ENCODE measurements around the gene NUDT19.

Gene NUDT19

DNA sequence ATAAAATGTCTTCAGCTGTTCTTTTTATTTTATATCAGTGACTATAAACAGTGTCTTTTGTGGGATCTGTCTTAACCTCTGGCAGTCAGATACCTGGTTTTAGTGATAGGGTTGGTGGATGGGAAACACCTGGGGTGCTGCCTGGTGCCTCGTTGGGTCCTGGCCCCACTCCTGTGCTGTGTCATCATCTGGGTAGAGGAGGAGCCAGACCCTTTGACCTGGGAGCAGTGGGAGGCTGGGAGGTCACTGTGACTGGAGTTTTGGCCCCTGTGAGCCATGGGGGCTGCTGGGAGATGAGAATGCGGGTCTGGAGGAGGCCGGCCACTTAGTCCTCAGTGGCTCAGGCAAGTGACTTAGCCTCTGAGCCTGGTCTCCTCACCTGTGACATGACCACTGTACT, 57.3 kb downstream of the NUDT19 start:
- TF ChIP-seq CTCF (IDR thresholded peaks at IDR 0.05; ENCODE audit: control insufficient read depth, insufficient read depth, low read depth, low read length, missing control alignments) = no peak
- DNase-seq (ENCODE audit: low read depth) = no peak
- no peak overlapping the region for H3K4me3 ChIP-seq (ENCODE audit: control insufficient read depth, low read depth, low read length)

DNA sequence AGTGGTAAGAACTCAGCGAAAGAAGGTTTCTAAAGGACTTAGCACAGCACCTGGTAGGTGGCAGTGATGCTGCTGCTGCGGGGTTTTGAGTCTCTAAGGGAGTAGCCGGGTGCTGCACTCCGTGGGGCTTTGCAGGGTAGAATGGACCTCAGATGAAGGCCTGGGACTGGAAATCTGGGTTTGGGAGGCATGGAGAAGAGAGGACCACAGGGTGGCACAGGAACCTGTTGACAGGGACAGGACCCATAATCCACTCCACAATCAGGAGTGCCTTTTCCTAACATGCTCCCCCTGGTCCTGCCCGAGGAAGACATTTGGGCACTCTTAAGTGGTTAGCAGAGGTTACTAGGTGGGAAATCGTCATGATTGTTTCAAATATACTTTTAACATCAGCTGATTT, 57.7 kb downstream of the NUDT19 start:
- no peak overlapping the region for H3K4me3 ChIP-seq (ENCODE audit: control insufficient read depth, low read depth, low read length)
- no peak for TF ChIP-seq CTCF (IDR thresholded peaks at IDR 0.05; ENCODE audit: control insufficient read depth, insufficient read depth, low read depth, low read length, missing control alignments)

DNA sequence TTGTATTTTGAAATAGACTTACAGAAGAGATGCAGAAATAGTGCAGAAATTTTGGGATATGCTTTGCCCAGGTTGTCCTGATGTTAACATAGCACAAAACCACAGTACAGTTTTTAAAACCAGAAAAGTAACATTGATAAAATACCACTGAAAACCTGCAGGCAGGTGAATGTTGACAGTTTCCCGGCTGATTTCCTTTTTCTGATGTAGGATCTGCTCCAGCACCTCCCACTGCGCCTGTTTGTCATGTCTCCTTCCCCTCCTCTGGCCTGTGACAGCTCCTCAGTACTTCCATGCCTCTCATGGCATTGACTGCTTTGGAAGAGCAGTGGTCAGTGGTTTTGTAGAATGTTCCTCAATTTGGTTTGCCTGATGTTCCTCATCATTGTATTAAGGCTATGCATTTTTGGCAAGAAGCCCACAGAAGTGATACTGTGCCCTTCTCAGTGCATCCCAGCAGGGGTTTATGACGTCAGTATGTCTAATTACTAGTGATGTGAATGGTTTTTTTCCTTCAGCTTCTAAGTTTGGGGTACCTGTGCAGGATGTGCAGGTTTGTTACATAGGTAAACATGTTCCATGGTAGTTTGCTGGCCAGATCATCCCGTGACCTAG, 58.9 kb downstream of the NUDT19 start:
- no peak for TF ChIP-seq CTCF (IDR thresholded peaks at IDR 0.05; ENCODE audit: control insufficient read depth, insufficient read depth, low read depth, low read length, missing control alignments)
- no peak overlapping the region for H3K4me3 ChIP-seq (ENCODE audit: control insufficient read depth, low read depth, low read length)
- no peak for DNase-seq (ENCODE audit: low read depth)

More for the DNA sequence above, 57.7 kb downstream of the NUDT19 start:
- DNase-seq (ENCODE audit: low read depth) = no peak

GRCh38 chr19:32751066-32751465, 59.4 kb downstream of the NUDT19 start:
- no peak for TF ChIP-seq CTCF (IDR thresholded peaks at IDR 0.05; ENCODE audit: control insufficient read depth, insufficient read depth, low read depth, low read length, missing control alignments)
- no peak overlapping the region for H3K4me3 ChIP-seq (ENCODE audit: control insufficient read depth, low read depth, low read length)

GRCh38 chr19:32757189-32757588, 65.6 kb downstream of the NUDT19 start:
- H3K4me3 ChIP-seq (ENCODE audit: control insufficient read depth, low read depth, low read length) = no peak overlapping the region

More at GRCh38 chr19:32751066-32751465, 59.4 kb downstream of the NUDT19 start:
- no peak for DNase-seq (ENCODE audit: low read depth)

More at GRCh38 chr19:32757189-32757588, 65.6 kb downstream of the NUDT19 start:
- DNase-seq (ENCODE audit: low read depth) = no peak
- TF ChIP-seq CTCF (IDR thresholded peaks at IDR 0.05; ENCODE audit: control insufficient read depth, insufficient read depth, low read depth, low read length, missing control alignments) = no peak

Measured in AG09309 (cell line).